PFSK-1 (cell line): Measurements from ENCODE around the gene CLEC17A.

Experiments used
- POLR2AphosphoS5 ChIP-seq: IDR thresholded peaks from 2 replicates; pipeline ENCODE4 v1.6.1; 2012; ENCODE audit warnings: low read depth, mild to moderate bottlenecking, control low read depth, low read length, moderate library complexity
- TAF1 ChIP-seq: IDR thresholded peaks from 2 replicates; pipeline ENCODE4 v1.6.1; 2012; ENCODE audit warnings: low read length, control low read depth, borderline replicate concordance; ENCODE audit not compliant: insufficient read depth

- TF ChIP-seq POLR2AphosphoS5: no peak
- TF ChIP-seq TAF1: no peak
Observed at GRCh38 chr19:14649020-14649419, 66.1 kb downstream of the CLEC17A start.
